GM23248 (cell line): ENCODE data around the gene CLEC7A. TPM values are rescaled to one million over a fixed set of nuclear protein-coding genes. Genes with fewer than 3 reads are reported as not detected.
A peak's percentile ranks its signal among the peaks of the same experiment; 100 is the strongest.

Source experiments
- DNase-seq: peaks from one replicate; pipeline ENCODE4 v3.0.0-alpha.2; 2015
- H2AFZ ChIP-seq: fragments of 200-600 bp; sonication (generic); 2 replicates; pipeline ENCODE4 v1.6.1; 2016; ENCODE audit warnings: antibody characterized with exemption
- H3F3A ChIP-seq: fragments of 200-600 bp; sonication (generic); 2 replicates; pipeline ENCODE4 v1.6.1; 2016; ENCODE audit warnings: mild to moderate bottlenecking, antibody characterized with exemption, mixed run types; ENCODE audit not compliant: insufficient read depth
- H3K27ac ChIP-seq: fragments of 200-600 bp; sonication (generic); 2 replicates; pipeline ENCODE4 v1.5.1; 2016; ENCODE audit warnings: mild to moderate bottlenecking
- H3K27me3 ChIP-seq: fragments of 200-600 bp; sonication (generic); replicated peaks from 2 replicates; pipeline ENCODE4 v1.6.1; 2016; ENCODE audit warnings: mild to moderate bottlenecking; ENCODE audit not compliant: insufficient read depth
- H3K36me3 ChIP-seq: fragments of 200-600 bp; sonication (generic); 2 replicates; pipeline ENCODE4 v1.6.1; 2016; ENCODE audit warnings: low read depth, mild to moderate bottlenecking
- H3K4me1 ChIP-seq: fragments of 200-600 bp; sonication (generic); 2 replicates; pipeline ENCODE4 v1.6.1; 2016; ENCODE audit warnings: mild to moderate bottlenecking; ENCODE audit not compliant: insufficient read depth
- H3K4me2 ChIP-seq: fragments of 200-600 bp; sonication (generic); one replicate; pipeline ENCODE4 v1.6.1; 2016; ENCODE audit warnings: mild to moderate bottlenecking; ENCODE audit not compliant: unreplicated experiment
- H3K4me3 ChIP-seq: fragments of 200-600 bp; sonication (generic); 2 replicates; pipeline ENCODE4 v1.5.1; 2016; ENCODE audit warnings: mild to moderate bottlenecking
- H3K79me2 ChIP-seq: fragments of 200-600 bp; sonication (generic); 2 replicates; pipeline ENCODE4 v1.6.1; 2016; ENCODE audit warnings: mild to moderate bottlenecking; ENCODE audit not compliant: insufficient read depth
- H3K9ac ChIP-seq: fragments of 200-600 bp; sonication (generic); 2 replicates; pipeline ENCODE4 v1.6.1; 2016; ENCODE audit warnings: mild to moderate bottlenecking
- H3K9me2 ChIP-seq: fragments of 200-600 bp; sonication (generic); 2 replicates; pipeline ENCODE4 v1.6.1; 2016; ENCODE audit warnings: mixed run types, mild to moderate bottlenecking, moderate library complexity; ENCODE audit not compliant: insufficient read depth
- H3K9me3 ChIP-seq: fragments of 200-600 bp; sonication (generic); one replicate; pipeline ENCODE4 v1.6.1; 2017; ENCODE audit warnings: low read depth
- H4K20me1 ChIP-seq: fragments of 200-600 bp; sonication (generic); 2 replicates; pipeline ENCODE4 v1.6.0; 2016; ENCODE audit not compliant: insufficient read depth
- EZH2 ChIP-seq: fragments of 200-600 bp; sonication (generic); IDR thresholded peaks from 2 replicates; pipeline ENCODE4 v1.6.1; 2018; ENCODE audit warnings: antibody characterized with exemption, mild to moderate bottlenecking; ENCODE audit not compliant: insufficient read depth, poor library complexity, severe bottlenecking
- EZH2phosphoT487 ChIP-seq: fragments of 200-600 bp; sonication (generic); IDR thresholded peaks from 2 replicates; pipeline ENCODE4 v1.6.1; 2018; ENCODE audit warnings: antibody characterized with exemption, moderate library complexity, mild to moderate bottlenecking, low read depth; ENCODE audit not compliant: insufficient read depth
- WGBS, 2 experiments: methylation state at CpG; one replicate each; pipeline ENCODE4 v1.1.6; 2015 to 2017; ENCODE audit warnings: low lambda C conversion rate in 2 of 2, low coverage in 1 of 2; ENCODE audit errors: missing lambda C conversion rate in 2 of 2; 5-methylcytosine and 5-hydroxymethylcytosine counted together
- in situ Hi-C: fragments of 300-500 bp; cut with MboI; formaldehyde crosslinking; loops from 2 replicates; pipeline ENCODE4 v1.15.0; 2020
- polyA plus RNA-seq: library from polyadenylated mRNA; unstranded; fragments of >200 nt; fragmentation: Nextera tagmentation; extraction: Ambion mirVana; gene quantifications from 2 replicates; pipeline ENCODE4 v1.2.1, GENCODE V29; 2016
- total RNA-seq: library from RNA; depleted of rRNA; stranded (reverse); fragments of >200 nt; shearing (Covaris generic); gene quantifications from 2 replicates; pipeline ENCODE4 v1.2.3, GENCODE V29; 2014

The CLEC7A gene
- total and polyA plus RNA-seq, 2 experiments from 2014 or later: not detected

- H3K36me3 ChIP-seq: no peaks in the 10 kb centered on the region
- no peaks in the 10 kb centered on the region; the same call in 1 of the 2 replicates for H3K4me1 ChIP-seq
- no peaks in the 10 kb centered on the region for H3K27me3 ChIP-seq
- 0 out of 2 replicates have a peak, but pooled peaks cover 5% of the 10 kb centered on the region for H3F3A ChIP-seq
- TF ChIP-seq EZH2 (no peak), EZH2phosphoT487 (no peak)
- no peaks in the 10 kb centered on the region for H3K79me2 ChIP-seq
- 10 to 12% methylated on average over 45 of the region's 46 CpGs for WGBS, 2 experiments
- peak overlapping the region; percentile 79 for H3K9ac ChIP-seq
- H3K9me2 ChIP-seq: no peaks in the 10 kb centered on the region
- peak; percentile 85 for DNase-seq
- peak overlapping the region; percentile 72 for H3K4me3 ChIP-seq
- in situ Hi-C loops: no loop called here
- no peaks in the 10 kb centered on the region for H3K9me3 ChIP-seq
- H4K20me1 ChIP-seq: no peaks in the 10 kb centered on the region
- H3K4me2 ChIP-seq: peak overlapping the region; percentile 94
- peak overlapping the region; percentile 24 for H3K27ac ChIP-seq
- H2AFZ ChIP-seq: peak overlapping the region; percentile 91
Measured at GRCh38 chr12:10153271-10154144, 23.5 kb upstream of the CLEC7A start.

DNA sequence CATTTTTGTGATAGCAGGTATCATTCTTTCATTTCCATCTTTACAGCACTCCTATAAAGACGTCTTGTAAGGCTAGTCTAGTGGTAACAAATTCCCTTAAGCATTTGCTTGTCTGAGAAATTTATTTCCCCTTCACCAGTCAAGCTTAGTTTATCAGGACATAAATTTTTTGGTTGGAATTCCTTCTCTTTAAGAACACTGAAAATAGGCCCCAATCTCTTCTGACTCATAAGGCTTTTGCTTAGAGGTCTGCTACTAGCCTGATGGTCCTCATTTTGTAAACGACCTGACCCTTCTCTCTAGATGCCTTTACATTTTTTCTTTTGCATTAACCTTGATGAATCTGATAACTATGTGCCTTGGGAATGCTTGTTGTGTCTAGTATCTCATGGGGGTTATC lies 21.6 kb upstream of the CLEC7A start:
- no peak overlapping the region for H3K4me2 ChIP-seq
- no peak overlapping the region for H3K27ac ChIP-seq
- 58 to 63% methylated on average over 2 of the region's 2 CpGs for WGBS, 2 experiments
- H3F3A ChIP-seq: no peaks in the 10 kb centered on the region
- H3K4me3 ChIP-seq: no peak overlapping the region
- H3K36me3 ChIP-seq: no peaks in the 10 kb centered on the region
- TF ChIP-seq EZH2phosphoT487 (no peak), EZH2 (no peak)
- H3K9me2 ChIP-seq: no peaks in the 10 kb centered on the region
- DNase-seq: no peak
- H2AFZ ChIP-seq: no peak overlapping the region
- H3K9ac ChIP-seq: no peak overlapping the region
- H3K27me3 ChIP-seq: no peaks in the 10 kb centered on the region
- in situ Hi-C loops: no loop called here
- no peaks in the 10 kb centered on the region; the same call in 1 of the 2 replicates for H3K4me1 ChIP-seq
- no peaks in the 10 kb centered on the region for H3K9me3 ChIP-seq
- no peaks in the 10 kb centered on the region for H3K79me2 ChIP-seq
- no peaks in the 10 kb centered on the region for H4K20me1 ChIP-seq

GRCh38 chr12:10147714-10148403 lies 17.9 kb upstream of the CLEC7A start:
- in situ Hi-C loops: loop anchor here (25.0 kb wide), 1 partner anchor 336 kb away; no protein-coding TSS in a partner anchor
- no peak for TF ChIP-seq EZH2phosphoT487
- Histone ChIP-seq H3K36me3 (no peaks in the 10 kb centered on the region), H3K4me1 (peaks cover 8% of the 10 kb centered on the region), H3K4me2 (no peak overlapping the region), H3K4me3 (no peak overlapping the region), H3K9me3 (no peaks in the 10 kb centered on the region), H2AFZ (no peak overlapping the region), H3K9ac (no peak overlapping the region), H4K20me1 (no peaks in the 10 kb centered on the region), H3K27me3 (no peaks in the 10 kb centered on the region), H3K79me2 (no peaks in the 10 kb centered on the region), H3K9me2 (no peaks in the 10 kb centered on the region), H3F3A (peaks cover 7% of the 10 kb centered on the region; the same call in 1 of the 2 replicates), H3K27ac (no peak overlapping the region)
- no peak for DNase-seq
- 68 to 70% methylated on average over 5 of the region's 5 CpGs for WGBS, 2 experiments

DNA sequence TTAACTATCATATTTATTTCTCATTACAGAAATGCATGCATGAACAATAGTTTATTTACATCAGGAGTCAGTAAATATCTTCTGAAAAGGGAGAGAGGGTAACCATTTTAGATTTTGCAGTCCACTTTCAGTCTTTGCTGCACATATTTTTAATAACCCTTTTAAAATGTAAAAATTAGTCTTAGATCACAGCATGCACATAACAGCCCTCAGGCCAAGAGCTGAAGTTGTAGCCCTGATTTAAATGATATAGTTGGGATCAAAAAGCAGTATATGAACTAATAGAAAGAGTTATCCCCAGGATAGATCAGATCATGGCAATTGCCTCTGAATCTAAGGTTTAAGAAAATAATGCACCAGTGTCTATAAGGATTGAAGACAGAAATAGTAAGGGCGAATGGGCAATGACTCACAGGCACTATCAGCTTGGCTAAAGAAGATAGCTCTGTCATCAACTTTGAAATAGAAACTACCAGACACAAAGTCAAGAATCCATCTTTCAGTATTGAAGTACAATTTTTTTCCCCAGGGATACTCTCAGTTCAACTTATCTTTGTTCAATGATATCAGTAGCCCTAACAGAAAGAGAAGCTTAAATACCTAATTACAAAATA lies 13.1 kb upstream of the CLEC7A start:
- Histone ChIP-seq H4K20me1 (no peaks in the 10 kb centered on the region), H3K9ac (no peak overlapping the region), H3K27me3 (no peaks in the 10 kb centered on the region), H3K79me2 (no peaks in the 10 kb centered on the region), H3K36me3 (no peaks in the 10 kb centered on the region), H3K4me2 (no peak overlapping the region), H3K9me3 (no peaks in the 10 kb centered on the region), H3K4me3 (no peak overlapping the region), H3K27ac (no peak overlapping the region), H3K4me1 (peaks cover 14% of the 10 kb centered on the region), H3F3A (peaks cover 7% of the 10 kb centered on the region; the same call in 1 of the 2 replicates), H2AFZ (no peak overlapping the region), H3K9me2 (no peaks in the 10 kb centered on the region)
- 0% methylated on average over 1 of the region's 1 CpG for WGBS, 2 experiments
- TF ChIP-seq EZH2: no peak
- no peak for TF ChIP-seq EZH2phosphoT487
- peak; percentile 48 for DNase-seq
- in situ Hi-C loops: loop anchor here (25.0 kb wide), 1 partner anchor 331 kb away; no protein-coding TSS in a partner anchor
